HAP-1 (cell line): ENCODE results near the gene NUP188.
"Not testable (repeated sequence)": the region's sequence is repeated elsewhere in the genome, so short reads cannot be mapped to it uniquely, and the experiment has no call there.

Experiments used
- DNase-seq, 2 experiments: peaks; one replicate each; pipeline ENCODE4 v3.0.0-alpha.2; 2016 to 2020; ENCODE audit warnings: low spot score in 2 of 2
- H3K27me3 ChIP-seq: fragments of 250-450 bp; sonication (Bioruptor Pico); 2 replicates; pipeline ENCODE4 v1.5.1; 2020; ENCODE audit warnings: low read depth, mild to moderate bottlenecking, moderate library complexity
- H3K36me3 ChIP-seq: fragments of 250-450 bp; sonication (Bioruptor Pico); replicated peaks from 2 replicates; pipeline ENCODE4 v1.5.1; 2020; ENCODE audit warnings: mild to moderate bottlenecking
- H3K4me1 ChIP-seq: fragments of 250-450 bp; sonication (Bioruptor Pico); 2 replicates; pipeline ENCODE4 v1.5.1; 2020; ENCODE audit warnings: mild to moderate bottlenecking
- H3K4me3 ChIP-seq: fragments of 250-450 bp; sonication (Bioruptor Pico); 2 replicates; pipeline ENCODE4 v1.5.1; 2020; ENCODE audit warnings: mild to moderate bottlenecking, moderate library complexity
- H3K9me3 ChIP-seq: fragments of 250-450 bp; sonication (Bioruptor Pico); 2 replicates; pipeline ENCODE4 v1.5.1; 2020; ENCODE audit warnings: mild to moderate bottlenecking, moderate library complexity
- in situ Hi-C: fragments of 300-500 bp; cut with MboI; formaldehyde crosslinking; loops from 3 replicates; pipeline ENCODE4 v1.14.3; 2020; ENCODE audit warnings: low sequenced_read_pairs, inconsistent platforms, mixed read lengths

Gene NUP188

GRCh38 chr9:129027224-129027684, 79.8 kb downstream of the NUP188 start:
- no peak for DNase-seq
- H3K36me3 ChIP-seq, result no peaks in the 10 kb centered on the region
- in situ Hi-C loops, result no loop called here
- H3K4me1 ChIP-seq, result peaks cover 5% of the 10 kb centered on the region
- H3K4me3 ChIP-seq, result peak overlapping the region; percentile 64
- no peaks in the 10 kb centered on the region for H3K27me3 ChIP-seq
- H3K9me3 ChIP-seq, result no peaks in the 10 kb centered on the region

- DNase-seq, result no peak
- Histone ChIP-seq H3K4me3 (peak overlapping the region; percentile 64), H3K4me1 (peaks cover 5% of the 10 kb centered on the region), H3K27me3 (no peaks in the 10 kb centered on the region), H3K9me3 (no peaks in the 10 kb centered on the region), H3K36me3 (no peaks in the 10 kb centered on the region)
- in situ Hi-C loops, result no loop called here
Observed at GRCh38 chr9:129027685-129028191, 80.2 kb downstream of the NUP188 start.

DNA sequence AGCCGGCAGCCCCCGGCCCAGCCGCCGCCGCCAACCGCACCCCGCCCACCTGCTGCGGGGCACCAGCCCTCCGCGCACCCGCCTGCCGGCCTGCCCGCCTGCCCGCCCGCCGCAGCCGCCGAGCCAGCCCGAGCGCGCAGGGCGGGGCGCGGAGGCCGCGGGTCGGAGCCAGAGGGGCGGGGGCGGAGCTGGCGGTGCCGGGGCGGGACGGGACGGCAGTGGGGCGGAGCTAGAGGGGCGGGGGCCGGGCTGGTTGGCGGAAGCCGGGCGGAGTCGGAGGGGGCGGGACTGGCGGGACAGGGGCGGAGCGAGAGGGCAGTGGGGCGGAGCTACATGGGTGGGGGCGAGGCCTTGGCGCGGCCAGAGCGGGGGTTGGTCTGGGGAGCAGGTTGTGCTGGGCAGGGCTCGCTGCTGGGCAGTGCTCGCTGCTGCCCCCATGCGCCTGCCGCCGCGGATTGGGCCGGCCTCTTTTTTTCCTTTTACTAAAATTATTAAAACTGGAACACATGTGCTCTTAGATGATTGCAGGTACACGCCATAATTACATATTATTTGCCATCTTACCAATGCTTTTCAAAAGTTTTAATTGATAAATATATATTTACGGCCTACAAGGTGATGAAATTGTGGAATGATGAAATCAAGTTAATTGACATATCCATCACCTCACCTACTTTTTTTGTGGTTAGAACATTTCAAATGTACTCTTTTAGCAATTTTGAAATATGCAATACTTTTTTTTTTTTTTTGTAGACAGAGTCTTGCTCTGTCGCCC, 80.9 kb downstream of the NUP188 start, which contains the start of gene SH3GLB2:
SH3GLB2 (minus strand) TSS at position 140 of the 775 bp plus-strand sequence. CDS start 177 bp downstream, outside the sequence.
- Histone ChIP-seq H3K36me3 (no peaks in the 10 kb centered on the region), H3K4me1 (peaks cover 5% of the 10 kb centered on the region), H3K4me3 (peak within 1 kb of the TSS; percentile 64), H3K27me3 (no peaks in the 10 kb centered on the region), H3K9me3 (no peaks in the 10 kb centered on the region)
- in situ Hi-C loops, result no loop called here
- DNase-seq, result peak; percentile 87 to 96

GRCh38 chr9:129030191-129030590, 82.7 kb downstream of the NUP188 start:
- in situ Hi-C loops, result no loop called here
- Histone ChIP-seq H3K36me3 (no peaks in the 10 kb centered on the region), H3K4me1 (peaks cover 5% of the 10 kb centered on the region), H3K9me3 (no peaks in the 10 kb centered on the region), H3K4me3 (no peak overlapping the region), H3K27me3 (no peaks in the 10 kb centered on the region)
- no peak for DNase-seq

GRCh38 chr9:129031514-129031913, 84.0 kb downstream of the NUP188 start:
- Histone ChIP-seq H3K9me3 (no peaks in the 10 kb centered on the region), H3K4me3 (no peak overlapping the region), H3K4me1 (peaks cover 9% of the 10 kb centered on the region), H3K36me3 (0 out of 2 replicates have a peak, but pooled peaks cover under 1% of the 10 kb centered on the region), H3K27me3 (no peaks in the 10 kb centered on the region)
- no peak for DNase-seq
- in situ Hi-C loops, result no loop called here

GRCh38 chr9:129032541-129033159, 85.2 kb downstream of the NUP188 start:
- H3K4me3 ChIP-seq, result no peak overlapping the region
- no peaks in the 10 kb centered on the region for H3K9me3 ChIP-seq
- no peak for DNase-seq
- in situ Hi-C loops, result no loop called here
- no peaks in the 10 kb centered on the region for H3K27me3 ChIP-seq
- peaks cover 7% of the 10 kb centered on the region for H3K4me1 ChIP-seq
- H3K36me3 ChIP-seq, result 0 out of 2 replicates have a peak, but pooled peaks cover 5% of the 10 kb centered on the region

DNA sequence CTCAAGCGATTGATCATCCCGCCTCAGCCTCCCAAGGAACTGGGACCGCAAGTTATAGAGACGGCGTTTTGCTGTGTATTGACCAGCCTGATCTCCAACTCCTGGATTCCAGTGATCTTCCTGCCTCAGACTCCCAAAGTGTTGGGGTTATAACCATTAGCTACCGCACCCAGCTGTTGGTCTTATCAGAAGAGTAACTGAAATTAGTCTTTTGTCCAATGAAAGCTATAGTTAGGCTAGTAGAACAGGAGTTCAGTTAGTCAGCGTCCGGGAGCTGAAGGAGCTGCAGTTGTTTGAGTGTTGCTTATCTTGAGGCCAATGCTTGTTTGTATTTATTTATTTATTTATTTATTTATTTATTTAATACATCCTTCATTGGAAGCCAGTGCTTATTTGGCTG, 85.7 kb downstream of the NUP188 start:
- Histone ChIP-seq H3K27me3 (no peaks in the 10 kb centered on the region), H3K4me3 (no peak overlapping the region), H3K4me1 (peaks cover 7% of the 10 kb centered on the region), H3K36me3 (0 out of 2 replicates have a peak, but pooled peaks cover 5% of the 10 kb centered on the region), H3K9me3 (no peaks in the 10 kb centered on the region)
- in situ Hi-C loops, result no loop called here
- no peak for DNase-seq

- in situ Hi-C loops, DNase-seq, H3K4me1 ChIP-seq, H3K36me3 ChIP-seq, H3K27me3 ChIP-seq, H3K9me3 ChIP-seq: not testable (repeated sequence)
- H3K4me3 ChIP-seq, result peak overlapping the region; percentile 99
Observed at GRCh38 chr9:129035838-129036237, 88.3 kb downstream of the NUP188 start.

DNA sequence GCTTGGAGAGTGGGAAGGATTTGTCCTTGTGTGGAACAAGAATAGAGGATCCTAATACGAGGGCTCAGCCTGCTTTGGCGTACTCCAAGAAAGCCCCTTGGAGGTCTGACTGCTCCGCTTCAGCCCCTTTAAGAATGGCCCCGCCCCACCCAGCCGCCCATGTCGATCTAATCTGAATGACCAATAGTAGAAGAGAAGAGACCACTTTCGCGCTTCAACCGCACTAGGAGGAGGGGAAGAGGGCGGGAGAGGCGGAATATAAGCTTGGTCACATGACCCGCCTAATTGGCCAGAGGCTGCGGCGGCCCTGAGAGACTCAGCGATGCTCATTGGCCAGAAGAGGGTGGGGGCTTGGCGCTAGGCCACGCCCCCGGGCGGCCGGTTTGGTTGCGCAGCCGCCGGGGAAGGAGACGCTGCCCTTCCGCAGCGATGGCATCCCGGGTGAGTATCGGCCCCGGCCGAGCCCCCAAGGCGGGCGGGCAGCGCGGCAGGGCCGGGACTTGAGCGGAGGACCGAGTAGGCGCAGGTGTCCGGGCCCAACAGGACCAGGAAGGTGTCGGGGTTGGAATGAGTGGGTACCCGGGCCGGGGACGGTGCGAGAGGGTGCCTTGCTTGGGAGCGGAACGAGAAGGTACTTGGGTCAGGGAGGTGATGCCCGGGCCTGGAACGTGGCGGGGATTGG, 88.9 kb downstream of the NUP188 start, which contains the start of gene MIGA2:
MIGA2 (plus strand) TSS at position 386 of the 682 bp plus-strand sequence. CDS start 3,969 bp downstream, outside the sequence.
- H3K9me3 ChIP-seq, result no peaks in the 10 kb centered on the region
- peaks cover 7% of the 10 kb centered on the region for H3K4me1 ChIP-seq
- H3K27me3 ChIP-seq, result no peaks in the 10 kb centered on the region
- H3K36me3 ChIP-seq, result peaks cover 5% of the 10 kb centered on the region; the same call in 1 of the 2 replicates
- DNase-seq, result peak; percentile 99 to 100
- H3K4me3 ChIP-seq, result peak within 1 kb of the TSS; percentile 99
- in situ Hi-C loops, result no loop called here

DNA sequence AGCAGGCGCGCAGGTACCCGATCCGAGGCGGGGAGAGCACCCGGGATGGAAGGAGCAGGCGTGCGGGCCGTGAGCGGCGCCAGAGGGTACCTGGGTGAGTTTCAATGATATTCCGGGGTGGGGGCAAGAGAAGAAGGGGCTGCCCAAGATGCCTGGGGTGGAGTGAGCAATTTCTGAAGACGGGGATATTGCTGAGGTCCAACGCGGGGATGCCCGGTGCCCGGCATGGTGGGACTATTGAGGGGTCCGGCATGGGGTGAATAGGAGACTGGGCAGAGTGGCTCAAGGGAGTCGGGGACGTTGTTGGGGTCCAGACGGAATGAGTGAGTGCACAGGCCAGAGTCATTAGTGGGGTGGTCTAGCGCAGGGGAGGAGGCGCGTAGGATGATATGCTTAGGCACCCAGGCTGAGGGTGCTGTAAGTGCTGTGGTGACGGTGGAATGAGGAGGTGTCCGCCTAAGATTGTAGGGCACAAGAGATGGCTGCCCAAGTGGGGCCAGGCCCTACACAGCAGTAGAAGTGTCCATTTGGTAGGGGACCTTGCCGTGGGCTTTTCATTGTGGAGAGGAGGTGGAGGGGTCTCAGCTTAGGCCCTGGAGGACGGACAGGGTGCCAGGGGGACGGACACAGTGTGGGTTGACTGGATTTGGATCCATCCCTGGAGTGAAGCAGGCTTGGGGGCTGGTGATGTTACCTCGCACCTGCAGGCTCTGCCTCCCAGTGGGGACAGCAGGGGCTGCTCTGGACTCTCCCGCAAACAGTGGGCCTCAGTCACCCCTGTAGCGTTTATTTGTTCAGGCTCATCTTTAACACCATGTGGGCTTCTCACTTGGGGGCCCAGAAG, 89.6 kb downstream of the NUP188 start:
- H3K36me3 ChIP-seq, result peaks cover 8% of the 10 kb centered on the region; the same call in 1 of the 2 replicates
- in situ Hi-C loops, result no loop called here

GRCh38 chr9:129037767-129038098, 90.2 kb downstream of the NUP188 start:
- H3K4me1 ChIP-seq, result peaks cover 7% of the 10 kb centered on the region
- H3K36me3 ChIP-seq, result peaks cover 8% of the 10 kb centered on the region; the same call in 1 of the 2 replicates
- in situ Hi-C loops, result no loop called here
- H3K4me3 ChIP-seq, result peak overlapping the region; percentile 99
- H3K27me3 ChIP-seq, result no peaks in the 10 kb centered on the region
- no peak for DNase-seq
- H3K9me3 ChIP-seq, result no peaks in the 10 kb centered on the region

More for the DNA sequence above, 89.6 kb downstream of the NUP188 start:
- Histone ChIP-seq H3K4me3 (peak overlapping the region; percentile 99), H3K27me3 (no peaks in the 10 kb centered on the region), H3K9me3 (no peaks in the 10 kb centered on the region), H3K4me1 (peaks cover 7% of the 10 kb centered on the region)
- no peak for DNase-seq

DNA sequence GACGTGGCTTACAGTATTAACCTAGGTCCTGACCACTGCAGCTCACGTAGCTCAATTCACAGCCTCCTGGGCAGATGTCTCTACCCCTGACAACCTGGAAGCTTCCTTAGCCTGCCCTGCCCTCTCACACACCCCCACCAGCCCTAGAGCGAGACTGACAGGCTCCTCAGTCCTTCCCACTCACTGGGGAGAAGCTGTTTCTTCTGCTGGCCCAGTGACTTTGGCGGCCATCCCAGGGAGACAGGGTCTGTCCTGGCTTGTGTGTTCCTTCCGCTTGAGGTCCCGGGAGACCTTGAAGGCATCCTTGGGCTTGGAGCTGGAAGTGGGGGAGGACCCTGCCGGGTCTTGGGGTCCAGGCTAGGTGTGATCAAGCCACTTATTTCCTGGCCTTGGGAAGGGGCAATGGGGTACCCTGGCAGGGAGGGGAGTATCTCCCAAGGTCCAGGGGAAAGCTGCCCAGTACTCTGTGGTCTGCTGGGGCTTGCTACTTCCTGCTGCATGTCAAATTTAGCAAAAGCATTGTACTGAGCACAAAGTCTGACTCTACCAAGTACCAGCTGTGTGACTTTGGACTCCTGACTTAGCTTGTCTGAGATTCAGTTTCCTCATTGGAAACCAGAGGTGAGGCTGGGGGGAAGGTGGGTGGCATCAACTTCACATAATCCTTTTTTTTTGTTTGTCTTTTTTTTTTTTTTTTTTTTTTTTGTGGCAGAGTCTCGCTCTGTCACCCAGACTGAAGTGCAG, 90.8 kb downstream of the NUP188 start:
- Histone ChIP-seq H3K4me3 (no peak overlapping the region; the same call in 1 of the 2 replicates), H3K9me3 (no peaks in the 10 kb centered on the region), H3K4me1 (peaks cover 7% of the 10 kb centered on the region), H3K27me3 (no peaks in the 10 kb centered on the region), H3K36me3 (peaks cover 8% of the 10 kb centered on the region; the same call in 1 of the 2 replicates)
- DNase-seq, result no peak
- in situ Hi-C loops, result no loop called here
